Smooth muscle cell (in vitro differentiated cells): Measurements from ENCODE around the gene OR10A6. TPM values are rescaled to one million over a fixed set of nuclear protein-coding genes. Genes with fewer than 3 reads are reported as not detected.

Experiments
- DNase-seq: peaks from one replicate; lab custom pipeline; 2025; ENCODE audit not compliant: unreplicated experiment; lab: John Stamatoyannopoulos, UW
- H2AFZ ChIP-seq: fragments of 200-600 bp; sonication (generic); 2 replicates; pipeline ENCODE4 v1.6.0; 2016; ENCODE audit warnings: antibody characterized with exemption, low read depth, mild to moderate bottlenecking
- H3F3A ChIP-seq: fragments of 200-600 bp; sonication (generic); 2 replicates; pipeline ENCODE4 v1.6.0; 2017; ENCODE audit warnings: antibody characterized with exemption, low read depth
- H3K27ac ChIP-seq: fragments of 200-600 bp; sonication (generic); 2 replicates; pipeline ENCODE4 v1.5.1; 2016; ENCODE audit warnings: low read depth, mild to moderate bottlenecking
- H3K27me3 ChIP-seq: fragments of 200-600 bp; sonication (generic); 2 replicates; pipeline ENCODE4 v1.6.1; 2016; ENCODE audit warnings: low read depth, mild to moderate bottlenecking
- H3K36me3 ChIP-seq: fragments of 200-600 bp; sonication (generic); 2 replicates; pipeline ENCODE4 v1.5.1; 2016; ENCODE audit warnings: low read depth
- H3K4me1 ChIP-seq: fragments of 200-600 bp; sonication (generic); 2 replicates; pipeline ENCODE4 v1.5.1; 2016; ENCODE audit warnings: low read depth
- H3K4me2 ChIP-seq: fragments of 200-600 bp; sonication (generic); 2 replicates; pipeline ENCODE4 v1.6.0; 2016; ENCODE audit warnings: mild to moderate bottlenecking
- H3K4me3 ChIP-seq: fragments of 200-600 bp; sonication (generic); 2 replicates; pipeline ENCODE4 v1.5.1; 2016; ENCODE audit warnings: mild to moderate bottlenecking
- H3K79me2 ChIP-seq: fragments of 200-600 bp; sonication (generic); 2 replicates; pipeline ENCODE4 v1.6.0; 2016; ENCODE audit warnings: low read depth, mild to moderate bottlenecking
- H3K9ac ChIP-seq: fragments of 200-600 bp; sonication (generic); 2 replicates; pipeline ENCODE4 v1.6.0; 2016; ENCODE audit warnings: low read depth
- H3K9me3 ChIP-seq: fragments of 200-600 bp; sonication (generic); replicated peaks from 2 replicates; pipeline ENCODE4 v1.5.1; 2016; ENCODE audit warnings: low read depth
- H4K20me1 ChIP-seq: fragments of 200-600 bp; sonication (generic); 2 replicates; pipeline ENCODE4 v1.6.0; 2016; ENCODE audit warnings: low read depth
- CTCF ChIP-seq: fragments of 200-600 bp; sonication (generic); IDR thresholded peaks from 2 replicates; pipeline ENCODE4 v1.5.1; 2017; ENCODE audit warnings: borderline replicate concordance, mild to moderate bottlenecking, antibody characterized with exemption; ENCODE audit not compliant: insufficient read depth, poor library complexity, severe bottlenecking
- WGBS: methylation state at CpG from one replicate; pipeline ENCODE4 v1.1.7; 2016; ENCODE audit warnings: low lambda C conversion rate; 5-methylcytosine and 5-hydroxymethylcytosine counted together
- polyA plus RNA-seq: library from polyadenylated mRNA; unstranded; fragments of >200 nt; fragmentation: Nextera tagmentation; extraction: Ambion mirVana; gene quantifications from 2 replicates; pipeline ENCODE4 v1.2.1, GENCODE V29; 2016
- total RNA-seq: library from RNA; depleted of rRNA; stranded (reverse); fragments of >200 nt; gene quantifications from 2 replicates; pipeline ENCODE4 v1.2.3, GENCODE V29; 2014

The OR10A6 gene
- total RNA-seq, result 0.31 TPM in 1 of 2 replicates, not detected in the other
- not detected in 2 replicates for polyA plus RNA-seq

- H3K9ac ChIP-seq, result no peak within 1 kb of the TSS
- H3K4me2 ChIP-seq, result no peak within 1 kb of the TSS
- TF ChIP-seq CTCF, result no peak
- no peaks in the 10 kb centered on the region for H3K9me3 ChIP-seq
- H3F3A ChIP-seq, result no peaks in the 10 kb centered on the region
- no peak within 1 kb of the TSS for H2AFZ ChIP-seq
- DNase-seq, result no peak
- no peaks in the 10 kb centered on the region for H3K27me3 ChIP-seq
- WGBS, result 87% methylated on average over 4 of the region's 4 CpGs
- no peaks in the 10 kb centered on the region for H3K4me1 ChIP-seq
- no peaks in the 10 kb centered on the region for H3K79me2 ChIP-seq
- H4K20me1 ChIP-seq, result no peaks in the 10 kb centered on the region
- H3K27ac ChIP-seq, result no peak within 1 kb of the TSS
- H3K36me3 ChIP-seq, result no peaks in the 10 kb centered on the region
- H3K4me3 ChIP-seq, result no peak within 1 kb of the TSS
These were observed at the start of gene OR10A6 for GRCh38 chr11:7931168-7931567. Gene OR10A6, minus strand, starts transcription at chr11:7931268. Its CDS starts 2,606 bp downstream, at chr11:7928662.

- no peak overlapping the region for H3K4me3 ChIP-seq
- no peak overlapping the region for H3K9ac ChIP-seq
- H3K27me3 ChIP-seq, result no peaks in the 10 kb centered on the region
- no peak overlapping the region for H3K4me2 ChIP-seq
- H3K79me2 ChIP-seq, result no peaks in the 10 kb centered on the region
- H3K36me3 ChIP-seq, result no peaks in the 10 kb centered on the region
- DNase-seq, result no peak
- H3F3A ChIP-seq, result no peaks in the 10 kb centered on the region
- 78% methylated on average over 5 of the region's 5 CpGs for WGBS
- no peaks in the 10 kb centered on the region for H3K4me1 ChIP-seq
- H3K9me3 ChIP-seq, result no peaks in the 10 kb centered on the region
- H4K20me1 ChIP-seq, result no peaks in the 10 kb centered on the region
- no peak overlapping the region for H3K27ac ChIP-seq
- no peak for TF ChIP-seq CTCF
- no peak overlapping the region for H2AFZ ChIP-seq
These were observed 46.3 kb upstream of the OR10A6 start for GRCh38 chr11:7977232-7977917.

- Histone ChIP-seq H3F3A (no peaks in the 10 kb centered on the region), H3K4me2 (no peak overlapping the region), H3K27ac (no peak overlapping the region), H3K4me3 (no peak overlapping the region), H3K36me3 (no peaks in the 10 kb centered on the region), H3K4me1 (no peaks in the 10 kb centered on the region), H3K9ac (no peak overlapping the region), H2AFZ (no peak overlapping the region), H4K20me1 (no peaks in the 10 kb centered on the region), H3K9me3 (no peaks in the 10 kb centered on the region), H3K79me2 (no peaks in the 10 kb centered on the region), H3K27me3 (no peaks in the 10 kb centered on the region)
- DNase-seq, result no peak
- TF ChIP-seq CTCF, result no peak
- WGBS, result 77% methylated on average over 2 of the region's 2 CpGs
These were observed 43.6 kb upstream of the OR10A6 start for GRCh38 chr11:7974668-7975067.

GRCh38 chr11:7973011-7973410 is 41.9 kb upstream of the OR10A6 start:
- no peaks in the 10 kb centered on the region for H3F3A ChIP-seq
- no peak overlapping the region for H3K27ac ChIP-seq
- no peak for DNase-seq
- H3K4me2 ChIP-seq, result no peak overlapping the region
- no peak overlapping the region for H3K4me3 ChIP-seq
- H3K9me3 ChIP-seq, result no peaks in the 10 kb centered on the region
- H3K4me1 ChIP-seq, result no peaks in the 10 kb centered on the region
- no peak overlapping the region for H2AFZ ChIP-seq
- H3K9ac ChIP-seq, result no peak overlapping the region
- no peaks in the 10 kb centered on the region for H4K20me1 ChIP-seq
- H3K79me2 ChIP-seq, result no peaks in the 10 kb centered on the region
- no peaks in the 10 kb centered on the region for H3K36me3 ChIP-seq
- 94% methylated on average over 5 of the region's 5 CpGs for WGBS
- TF ChIP-seq CTCF, result no peak
- H3K27me3 ChIP-seq, result no peaks in the 10 kb centered on the region
